ENCODE results near the gene NUB1.

The NUB1 gene

GRCh38 chr7:151341357-151342101 lies at the start of gene NUB1:
Gene NUB1, plus strand, starts transcription at chr7:151341812. Its CDS starts 3,538 bp downstream, at chr7:151345350.
- no peak for TF ChIP-seq CTCF (IDR thresholded peaks at IDR 0.05; ENCODE audit: borderline replicate concordance, insufficient read depth, low read depth, low read length)
- peak within 1 kb of the TSS; percentile 59 for H3K4me3 ChIP-seq (ENCODE audit: low read depth, low read length)

GRCh38 chr7:151292850-151293249 lies 48.8 kb upstream of the NUB1 start:
- no peak for TF ChIP-seq CTCF (IDR thresholded peaks at IDR 0.05; ENCODE audit: borderline replicate concordance, insufficient read depth, low read depth, low read length)
- no peak overlapping the region for H3K4me3 ChIP-seq (ENCODE audit: low read depth, low read length)

- H3K4me3 ChIP-seq (ENCODE audit: low read depth, low read length): no peak overlapping the region
- TF ChIP-seq CTCF (IDR thresholded peaks at IDR 0.05; ENCODE audit: borderline replicate concordance, insufficient read depth, low read depth, low read length): no peak
Observed at GRCh38 chr7:151296202-151296992, 45.2 kb upstream of the NUB1 start.

- H3K4me3 ChIP-seq (ENCODE audit: low read depth, low read length): no peak overlapping the region
- no peak for TF ChIP-seq CTCF (IDR thresholded peaks at IDR 0.05; ENCODE audit: borderline replicate concordance, insufficient read depth, low read depth, low read length)
Observed at GRCh38 chr7:151298765-151299164, 42.8 kb upstream of the NUB1 start.

- H3K4me3 ChIP-seq (ENCODE audit: low read depth, low read length): no peak overlapping the region
- TF ChIP-seq CTCF (IDR thresholded peaks at IDR 0.05; ENCODE audit: borderline replicate concordance, insufficient read depth, low read depth, low read length): no peak
Observed at GRCh38 chr7:151299530-151299929, 42.1 kb upstream of the NUB1 start.

- no peak overlapping the region for H3K4me3 ChIP-seq (ENCODE audit: low read depth, low read length)
- TF ChIP-seq CTCF (IDR thresholded peaks at IDR 0.05; ENCODE audit: borderline replicate concordance, insufficient read depth, low read depth, low read length): no peak
Observed at GRCh38 chr7:151299940-151300645, 41.5 kb upstream of the NUB1 start.
